Esophagus muscularis mucosa (tissue), 4 donors: Measurements from ENCODE around the gene SERPINB6. TPM values are rescaled to one million over a fixed set of nuclear protein-coding genes. Genes with fewer than 3 reads are reported as not detected.
A peak's percentile ranks its signal among the peaks of the same experiment; 100 is the strongest.
"Not testable (repeated sequence)": the region's sequence is repeated elsewhere in the genome, so short reads cannot be mapped to it uniquely, and the experiment has no call there.

Experiments
- DNase-seq: peaks from one replicate; pipeline ENCODE4 v3.0.0-alpha.2; 2017; ENCODE audit errors: extremely low spot score
- H3K27ac ChIP-seq, 4 donors: fragments of 200-600 bp; sonication (generic); replicated peaks in 1 of 4; 1 replicate in 3 of 4; 2 replicates in 1 of 4; pipeline ENCODE4 v1.5.1; 2016 to 2019; ENCODE audit warnings: mild to moderate bottlenecking in 1 of 4
- H3K27me3 ChIP-seq, 4 donors: fragments of 200-600 bp; sonication (generic); one replicate each; pipeline versions ENCODE4 v1.5.1 to v1.6.0; 2016 to 2019
- H3K36me3 ChIP-seq, 4 donors: fragments of 200-600 bp; sonication (generic); one replicate each; pipeline ENCODE4 v1.5.1; 2016 to 2019
- H3K4me1 ChIP-seq, 4 donors: fragments of 200-600 bp; sonication (generic); one replicate each; pipeline ENCODE4 v1.5.1; 2016 to 2019
- H3K4me3 ChIP-seq, 4 donors: fragments of 200-600 bp; sonication (generic); 1 replicate in 2 of 4; 2 replicates in 2 of 4; pipeline ENCODE4 v1.5.1; 2016 to 2019; ENCODE audit warnings: mild to moderate bottlenecking in 4 of 4, moderate library complexity in 1 of 4
- H3K9me3 ChIP-seq, 4 donors: fragments of 200-600 bp; sonication (generic); 1 replicate in 3 of 4; 2 replicates in 1 of 4; pipeline ENCODE4 v1.5.1; 2016 to 2019
- EP300 ChIP-seq: sonication (generic); formaldehyde crosslinking; IDR thresholded peaks from one replicate; pipeline ENCODE4 v1.6.1; 2017; ENCODE audit warnings: antibody characterized with exemption
- POLR2A ChIP-seq: fragments of 450-650 bp; IDR thresholded peaks from one replicate; pipeline ENCODE4 v1.6.1; 2017; ENCODE audit warnings: antibody characterized with exemption, moderate library complexity, mild to moderate bottlenecking, low read depth
- POLR2AphosphoS5 ChIP-seq, 2 donors: sonication (generic); formaldehyde crosslinking; IDR thresholded peaks; one replicate each; pipeline ENCODE4 v1.6.1; 2017; ENCODE audit warnings: antibody characterized with exemption in 2 of 2
- WGBS: methylation state at CpG from one replicate; pipeline ENCODE4 v1.1.5; 2018; 5-methylcytosine and 5-hydroxymethylcytosine counted together
- intact Hi-C: fragments of 100-400 bp; cut with DNase I; formaldehyde crosslinking; loops from one replicate; pipeline ENCODE4 v1.15.1; 2023
- total RNA-seq, 4 donors: library from RNA; depleted of rRNA; stranded (reverse); fragments of >200 nt; gene quantifications; one replicate each; pipeline versions ENCODE4 v1.1.0 to v1.2.1, GENCODE V29; 2016
- TF ChIP-seq, protein P1 (sequence below), 3 experiments: fragments of 200-600 bp in 2 of 3; fragments of 450-650 bp in 1 of 3; sonication (generic) in 2 of 3; IDR thresholded peaks; one replicate each; pipeline ENCODE4 v1.5.1; 2017 to 2019; ENCODE audit warnings: antibody characterized with exemption in 3 of 3, mild to moderate bottlenecking in 2 of 3, moderate library complexity in 1 of 3

The SERPINB6 gene
- total RNA-seq, 4 donors from 2014 or later = 114 to 125 (median 124) TPM

DNA sequence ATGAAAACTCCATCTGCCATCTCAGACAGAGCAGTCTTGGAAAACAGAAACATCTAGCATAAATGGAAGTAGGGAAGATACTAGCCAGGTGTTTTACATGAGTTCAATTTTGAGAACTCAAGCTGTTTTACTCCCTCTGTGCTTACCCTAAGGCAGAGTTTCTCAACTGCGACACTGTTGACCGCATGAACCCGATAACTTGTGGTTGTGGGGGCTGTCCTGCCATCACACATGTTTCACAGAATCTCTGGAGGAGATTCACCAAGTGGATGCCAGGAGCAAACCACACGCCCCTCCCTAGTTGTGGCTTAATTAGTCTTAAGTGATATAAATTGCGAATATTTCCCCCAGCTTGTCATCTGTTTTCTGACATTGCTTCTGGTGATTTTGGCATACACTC, 2.3 kb upstream of the SERPINB6 start:
- TF ChIP-seq, protein P1, sequence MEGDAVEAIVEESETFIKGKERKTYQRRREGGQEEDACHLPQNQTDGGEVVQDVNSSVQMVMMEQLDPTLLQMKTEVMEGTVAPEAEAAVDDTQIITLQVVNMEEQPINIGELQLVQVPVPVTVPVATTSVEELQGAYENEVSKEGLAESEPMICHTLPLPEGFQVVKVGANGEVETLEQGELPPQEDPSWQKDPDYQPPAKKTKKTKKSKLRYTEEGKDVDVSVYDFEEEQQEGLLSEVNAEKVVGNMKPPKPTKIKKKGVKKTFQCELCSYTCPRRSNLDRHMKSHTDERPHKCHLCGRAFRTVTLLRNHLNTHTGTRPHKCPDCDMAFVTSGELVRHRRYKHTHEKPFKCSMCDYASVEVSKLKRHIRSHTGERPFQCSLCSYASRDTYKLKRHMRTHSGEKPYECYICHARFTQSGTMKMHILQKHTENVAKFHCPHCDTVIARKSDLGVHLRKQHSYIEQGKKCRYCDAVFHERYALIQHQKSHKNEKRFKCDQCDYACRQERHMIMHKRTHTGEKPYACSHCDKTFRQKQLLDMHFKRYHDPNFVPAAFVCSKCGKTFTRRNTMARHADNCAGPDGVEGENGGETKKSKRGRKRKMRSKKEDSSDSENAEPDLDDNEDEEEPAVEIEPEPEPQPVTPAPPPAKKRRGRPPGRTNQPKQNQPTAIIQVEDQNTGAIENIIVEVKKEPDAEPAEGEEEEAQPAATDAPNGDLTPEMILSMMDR (IDR thresholded peaks at IDR 0.05) = no peak
- TF ChIP-seq POLR2A (no peak), EP300 (no peak)
- DNase-seq = no peak
- intact Hi-C loops = no loop called here
- WGBS = 80% methylated on average over 5 of the region's 5 CpGs
- Histone ChIP-seq H3K27ac (peak overlapping the region in 1 of 4 donors; percentile 95), H3K4me1 (peaks cover 10 to 52% (median 48%) of the 10 kb centered on the region in 4 donors), H3K4me3 (no peak overlapping the region), H3K27me3 (no peaks in the 10 kb centered on the region), H3K9me3 (no peaks in the 10 kb centered on the region), H3K36me3 (no peaks in the 10 kb centered on the region)

DNA sequence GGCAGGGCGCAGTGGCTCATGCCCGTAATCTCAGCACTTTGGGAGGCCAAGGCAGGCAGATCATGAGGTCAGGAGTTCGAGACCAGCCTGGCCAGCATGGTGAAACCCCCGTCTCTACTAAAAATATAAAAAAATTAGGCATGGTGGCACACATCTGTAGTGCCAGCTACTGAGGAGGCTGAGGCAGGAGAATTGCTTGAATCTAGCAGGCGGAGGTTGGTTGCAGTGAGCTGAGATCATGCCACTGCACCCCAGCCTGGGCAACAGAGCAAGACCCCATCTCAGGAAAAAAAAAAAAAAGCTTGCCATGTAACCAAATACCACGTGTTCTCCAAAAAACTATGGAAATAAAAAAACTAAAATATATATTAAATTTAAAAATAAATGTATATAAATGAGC, 1.8 kb upstream of the SERPINB6 start:
- intact Hi-C loops, H3K9me3 ChIP-seq, H3K27me3 ChIP-seq, H3K36me3 ChIP-seq, H3K4me3 ChIP-seq, DNase-seq: not testable (repeated sequence)
- Histone ChIP-seq H3K4me1 (peaks cover 10 to 52% (median 49%) of the 10 kb centered on the region in 4 donors), H3K27ac (peak overlapping the region in 2 of 4 donors; percentile 95 to 99)
- WGBS = 98% methylated on average over 6 of the region's 6 CpGs

DNA sequence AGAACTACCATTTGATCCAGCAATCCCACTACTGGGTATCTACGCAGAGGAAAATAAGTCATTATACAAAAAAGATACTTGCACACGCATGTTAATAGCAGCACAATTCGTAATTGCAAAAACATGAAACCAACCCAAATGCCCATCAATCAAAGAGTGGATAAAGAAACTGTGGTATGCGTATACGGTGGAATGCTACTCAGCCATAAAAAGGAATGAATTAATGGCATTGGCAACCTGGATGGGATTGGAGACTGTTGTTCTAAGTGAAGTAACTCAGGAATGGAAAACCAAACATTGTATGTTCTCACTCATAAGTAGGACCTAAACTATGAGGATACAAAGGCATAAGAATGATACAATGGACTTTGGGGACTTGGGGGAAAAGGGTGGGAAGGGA, 1.3 kb upstream of the SERPINB6 start:
- H3K27me3 ChIP-seq, H3K36me3 ChIP-seq, H3K4me3 ChIP-seq, DNase-seq, intact Hi-C loops, H3K9me3 ChIP-seq: not testable (repeated sequence)
- Histone ChIP-seq H3K27ac (peak overlapping the region; percentile 95 to 99 (median 98)), H3K4me1 (peaks cover 10 to 52% (median 46%) of the 10 kb centered on the region in 4 donors)
- whole genome bisulfite sequencing = 92% methylated on average over 5 of the region's 5 CpGs

DNA sequence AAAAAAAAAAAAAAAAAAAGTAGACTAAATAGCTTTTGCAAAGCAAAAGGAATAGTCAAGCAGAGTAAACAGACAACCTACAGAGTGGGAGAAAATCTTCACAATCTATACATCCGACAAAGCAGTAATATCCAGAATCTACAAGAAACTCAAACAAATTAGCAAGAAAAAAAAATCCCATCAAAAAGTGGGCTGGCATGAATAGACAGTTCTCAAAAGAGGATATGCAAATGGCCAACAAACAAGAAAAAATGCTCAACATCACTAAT, 786 bp upstream of the SERPINB6 start:
- Histone ChIP-seq H3K27ac (peak overlapping the region; percentile 95 to 99 (median 98)), H3K4me1 (peaks cover 10 to 52% (median 46%) of the 10 kb centered on the region in 4 donors), H3K4me3 (peak overlapping the region; percentile 72 to 94 (median 84))
- DNase-seq, H3K36me3 ChIP-seq, H3K27me3 ChIP-seq, H3K9me3 ChIP-seq, intact Hi-C loops: not testable (repeated sequence)
- WGBS = 33% methylated on average over 1 of the region's 1 CpG

DNA sequence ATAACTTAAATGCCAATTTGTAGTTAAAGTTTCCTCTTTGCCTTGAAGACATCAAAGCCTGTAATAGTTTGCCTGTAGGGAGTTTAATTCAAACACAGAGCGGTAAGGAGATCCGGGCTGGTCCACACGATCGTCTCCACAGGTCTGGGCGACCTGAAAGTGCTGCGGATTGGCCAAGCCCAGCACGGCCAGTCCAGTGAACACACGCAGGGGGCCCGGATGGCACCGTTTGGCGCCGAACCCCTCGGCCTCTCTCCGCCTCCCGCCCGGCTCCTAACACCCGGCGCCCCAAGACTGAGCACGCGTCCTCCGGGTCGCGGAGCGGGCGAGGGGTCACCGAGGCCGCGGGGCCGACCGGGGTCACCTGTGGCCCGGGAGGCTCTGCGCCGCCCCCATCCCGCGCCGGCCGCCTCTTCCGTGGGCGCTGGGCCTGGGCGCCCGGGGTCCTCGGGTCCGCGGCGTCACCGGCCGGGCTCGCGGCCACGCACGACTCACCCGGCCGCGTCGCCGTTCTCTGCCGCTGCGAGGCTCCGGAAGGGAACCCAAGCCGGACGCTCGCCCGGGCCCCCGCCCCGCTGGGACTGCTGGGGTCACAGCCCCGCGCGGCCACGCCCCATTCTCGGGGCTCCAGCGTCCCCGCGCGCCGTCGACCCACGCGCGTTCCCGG, 481 bp downstream of the SERPINB6 start:
- peak overlapping the region; percentile 72 to 94 (median 84) for H3K4me3 ChIP-seq
- TF ChIP-seq POLR2AphosphoS5 (IDR thresholded peaks at IDR 0.05) = no peak
- TF ChIP-seq, protein P1 (IDR thresholded peaks at IDR 0.05) = no peak
- no peak for TF ChIP-seq EP300
- no peak for TF ChIP-seq POLR2A
- no peaks in the 10 kb centered on the region for H3K27me3 ChIP-seq
- peaks cover 0 to 6% (median 0%) of the 10 kb centered on the region in 4 donors for H3K36me3 ChIP-seq
- no peaks in the 10 kb centered on the region for H3K9me3 ChIP-seq
- H3K27ac ChIP-seq = peak overlapping the region; percentile 95 to 99 (median 98)
- under 1% methylated on average over 8 of the region's 80 CpGs for WGBS
- intact Hi-C loops = no loop called here
- H3K4me1 ChIP-seq = peaks cover 10 to 50% (median 48%) of the 10 kb centered on the region in 4 donors
- no peak for DNase-seq

DNA sequence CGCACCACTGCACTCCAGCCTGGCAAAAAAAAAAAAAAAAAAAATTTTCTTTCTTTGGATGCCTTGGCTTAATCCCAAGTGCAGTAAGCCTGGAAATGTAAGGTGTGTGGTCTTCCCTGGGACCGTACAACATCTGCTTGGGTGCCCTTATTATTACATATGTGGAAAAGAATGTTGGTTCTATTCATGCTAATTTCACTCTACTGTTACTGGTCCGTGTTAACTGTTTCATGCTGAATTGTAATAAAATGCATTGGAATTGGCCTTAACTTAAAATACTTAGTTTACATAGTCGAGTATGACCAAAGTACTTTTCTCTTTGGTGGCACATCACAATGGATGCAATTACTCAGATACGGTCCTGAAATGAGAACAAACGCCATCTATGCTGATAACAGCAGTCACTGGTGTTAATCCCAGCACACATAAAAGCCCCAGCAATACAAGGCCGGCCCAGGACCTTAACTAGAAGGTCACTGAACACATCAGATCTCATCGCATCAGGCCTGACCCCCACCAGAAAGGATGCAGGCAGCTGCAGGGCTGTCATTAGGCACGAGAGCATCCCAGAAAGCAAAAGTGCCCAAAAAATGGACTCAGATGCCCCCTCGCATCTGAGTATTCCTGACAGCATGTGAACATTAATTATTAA, 1.2 kb downstream of the SERPINB6 start:
- Histone ChIP-seq H3K27ac (peak overlapping the region; percentile 95 to 99 (median 98)), H3K36me3 (peaks cover 0 to 6% (median 0%) of the 10 kb centered on the region in 4 donors), H3K4me3 (peak overlapping the region; percentile 72 to 94 (median 84)), H3K4me1 (peaks cover 10 to 50% (median 48%) of the 10 kb centered on the region in 4 donors), H3K27me3 (no peaks in the 10 kb centered on the region), H3K9me3 (no peaks in the 10 kb centered on the region)
- no peak for DNase-seq
- 24% methylated on average over 10 of the region's 10 CpGs for WGBS
- intact Hi-C loops = no loop called here
- TF ChIP-seq POLR2AphosphoS5 (IDR thresholded peaks at IDR 0.05) = no peak
- TF ChIP-seq, protein P1 (IDR thresholded peaks at IDR 0.05) = no peak
- TF ChIP-seq EP300 = no peak
